ENCODE results near the gene ZNF358. TPM values are rescaled to one million over a fixed set of nuclear protein-coding genes. Genes with fewer than 3 reads are reported as not detected.

ZNF358 gene
- total and polyA plus RNA-seq, 4 donors: 12.3 to 96.0 (median 59.6) TPM

DNA sequence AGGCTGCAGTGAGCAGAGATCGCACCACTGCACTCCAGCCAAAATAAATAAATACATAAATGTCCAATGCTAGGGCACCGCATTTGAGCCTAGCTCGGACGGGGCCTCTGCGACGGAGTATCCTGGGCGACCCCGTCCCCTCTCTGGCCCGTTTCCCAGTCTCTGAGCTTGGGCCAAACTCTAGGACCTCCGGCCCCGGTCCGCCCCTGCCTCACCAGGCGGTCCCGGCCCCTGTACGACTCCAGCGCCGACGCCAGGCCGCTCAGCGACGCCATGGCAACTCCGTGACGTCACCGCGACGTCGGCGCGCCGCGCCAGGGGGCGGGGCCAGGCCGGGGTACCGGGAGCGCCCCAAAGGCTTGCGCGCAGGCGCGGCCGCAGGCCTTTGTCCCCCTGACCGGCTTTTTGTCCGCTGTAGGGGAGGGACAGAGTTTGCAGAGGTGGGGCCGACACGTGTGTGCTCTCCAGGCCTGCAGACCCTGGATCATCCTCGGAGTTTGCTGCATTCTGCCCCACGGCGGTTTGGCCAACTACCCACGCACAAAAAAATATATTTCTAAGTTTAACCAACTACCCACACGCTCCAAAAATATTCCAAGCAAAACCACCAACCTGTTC is 27.1 kb upstream of the ZNF358 start, which contains the start of gene PEX11G:
PEX11G (minus strand) TSS at position 300 of the 618 bp plus-strand sequence; CDS start at position 275, 25 bp downstream.
- Histone ChIP-seq H3K4me3 (ENCODE audit: low read depth, low read length) (peak within 1 kb of the TSS; percentile 54), H3K27ac (ENCODE audit: low read depth, low read length) (peak within 1 kb of the TSS; percentile 90), H3K4me1 (ENCODE audit: control insufficient read depth, insufficient read depth, low read length) (peaks cover 19% of the 10 kb centered on the region), H3K27me3 (ENCODE audit: control insufficient read depth, insufficient read depth, low read length) (no peaks in the 10 kb centered on the region), H3K9me3 (ENCODE audit: control insufficient read depth, insufficient read depth, low read length) (no peaks in the 10 kb centered on the region), H3K36me3 (ENCODE audit: control insufficient read depth, insufficient read depth, low read length) (no peaks in the 10 kb centered on the region)
- DNase-seq (ENCODE audit: low read depth in 4 of 6, low spot score in 6 of 6): peak; percentile 83 to 97 (median 86)
- under 1% methylated on average over 46 of the region's 49 CpGs for WGBS (ENCODE audit: insufficient coverage)

DNA sequence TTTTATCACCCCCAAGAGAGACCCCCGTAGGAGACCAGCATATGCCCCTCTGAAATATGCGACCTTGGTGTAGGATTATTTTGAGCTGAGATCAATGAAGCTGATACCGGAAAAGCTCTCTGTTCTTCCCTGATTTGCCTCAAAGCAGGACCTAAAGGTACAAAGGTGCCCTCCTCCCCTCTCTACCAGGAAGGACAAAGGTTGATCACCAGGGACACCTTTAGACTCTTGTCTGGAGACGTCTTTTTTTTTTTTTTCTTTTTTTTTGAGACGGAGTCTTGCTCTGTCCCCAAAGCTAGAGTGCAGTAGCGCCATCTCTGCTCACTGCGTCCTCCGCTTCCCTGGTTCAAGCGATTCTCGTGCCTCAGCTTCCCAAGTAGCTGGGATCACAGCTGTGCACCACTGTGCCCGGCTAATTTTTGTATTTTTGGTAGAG is 26.3 kb upstream of the ZNF358 start:
- peaks cover 26% of the 10 kb centered on the region for H3K4me1 ChIP-seq (ENCODE audit: control insufficient read depth, insufficient read depth, low read length)
- WGBS (ENCODE audit: insufficient coverage): 75% methylated on average over 8 of the region's 11 CpGs
- H3K27me3 ChIP-seq (ENCODE audit: control insufficient read depth, insufficient read depth, low read length): no peaks in the 10 kb centered on the region
- no peak for DNase-seq (ENCODE audit: low read depth in 4 of 6, low spot score in 6 of 6)
- H3K9me3 ChIP-seq (ENCODE audit: control insufficient read depth, insufficient read depth, low read length): no peaks in the 10 kb centered on the region
- no peak overlapping the region for H3K4me3 ChIP-seq (ENCODE audit: low read depth, low read length)
- H3K36me3 ChIP-seq (ENCODE audit: control insufficient read depth, insufficient read depth, low read length): no peaks in the 10 kb centered on the region
- H3K27ac ChIP-seq (ENCODE audit: low read depth, low read length): peak overlapping the region; percentile 90

DNA sequence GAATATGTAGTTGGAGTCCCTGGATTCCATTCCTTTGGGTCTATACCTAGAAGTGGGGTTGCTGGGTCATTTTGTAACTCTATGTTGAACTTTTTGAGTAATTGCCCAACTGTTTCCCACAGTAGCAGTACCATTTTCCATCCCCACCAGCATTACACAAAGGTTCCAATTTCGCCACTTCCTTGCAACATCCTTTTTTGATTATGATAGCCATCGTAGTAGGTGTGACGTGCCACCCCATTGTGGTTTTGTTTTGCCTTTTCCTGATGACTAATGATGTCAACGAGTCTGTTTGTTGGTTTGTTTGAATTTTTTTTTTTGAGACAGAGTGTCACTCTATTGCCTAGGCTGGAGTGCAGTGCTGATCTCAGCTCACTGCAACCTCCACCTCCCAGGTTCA is 23.8 kb upstream of the ZNF358 start:
- H3K4me1 ChIP-seq (ENCODE audit: control insufficient read depth, insufficient read depth, low read length): peaks cover 31% of the 10 kb centered on the region
- no CpG with 5 or more reads among the region's 4 CpGs for WGBS (ENCODE audit: insufficient coverage)
- no peak overlapping the region for H3K4me3 ChIP-seq (ENCODE audit: low read depth, low read length)
- no peak overlapping the region for H3K27ac ChIP-seq (ENCODE audit: low read depth, low read length)
- no peaks in the 10 kb centered on the region for H3K36me3 ChIP-seq (ENCODE audit: control insufficient read depth, insufficient read depth, low read length)
- no peaks in the 10 kb centered on the region for H3K9me3 ChIP-seq (ENCODE audit: control insufficient read depth, insufficient read depth, low read length)
- H3K27me3 ChIP-seq (ENCODE audit: control insufficient read depth, insufficient read depth, low read length): no peaks in the 10 kb centered on the region
- DNase-seq (ENCODE audit: low read depth in 4 of 6, low spot score in 6 of 6): no peak

DNA sequence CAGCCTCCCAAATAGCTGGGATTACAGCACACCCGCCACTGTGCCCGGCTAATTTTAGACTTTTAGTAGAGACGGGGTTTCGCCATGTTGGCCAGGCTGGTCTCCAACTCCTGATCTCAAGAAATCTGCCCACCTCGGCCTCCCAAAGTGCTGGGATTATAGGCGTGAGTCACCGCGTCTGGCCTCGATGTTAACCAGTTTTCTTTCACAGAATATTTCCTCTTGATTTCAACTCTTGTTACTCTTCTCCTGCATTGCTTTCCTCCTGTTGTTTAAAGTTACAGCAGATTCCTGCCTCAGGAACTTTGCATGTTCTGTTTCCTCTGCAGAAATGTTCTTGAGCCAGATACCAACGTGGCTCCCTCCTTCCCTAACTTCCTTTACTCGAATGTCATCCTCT is 23.3 kb upstream of the ZNF358 start:
- no peak overlapping the region for H3K4me3 ChIP-seq (ENCODE audit: low read depth, low read length)

DNA sequence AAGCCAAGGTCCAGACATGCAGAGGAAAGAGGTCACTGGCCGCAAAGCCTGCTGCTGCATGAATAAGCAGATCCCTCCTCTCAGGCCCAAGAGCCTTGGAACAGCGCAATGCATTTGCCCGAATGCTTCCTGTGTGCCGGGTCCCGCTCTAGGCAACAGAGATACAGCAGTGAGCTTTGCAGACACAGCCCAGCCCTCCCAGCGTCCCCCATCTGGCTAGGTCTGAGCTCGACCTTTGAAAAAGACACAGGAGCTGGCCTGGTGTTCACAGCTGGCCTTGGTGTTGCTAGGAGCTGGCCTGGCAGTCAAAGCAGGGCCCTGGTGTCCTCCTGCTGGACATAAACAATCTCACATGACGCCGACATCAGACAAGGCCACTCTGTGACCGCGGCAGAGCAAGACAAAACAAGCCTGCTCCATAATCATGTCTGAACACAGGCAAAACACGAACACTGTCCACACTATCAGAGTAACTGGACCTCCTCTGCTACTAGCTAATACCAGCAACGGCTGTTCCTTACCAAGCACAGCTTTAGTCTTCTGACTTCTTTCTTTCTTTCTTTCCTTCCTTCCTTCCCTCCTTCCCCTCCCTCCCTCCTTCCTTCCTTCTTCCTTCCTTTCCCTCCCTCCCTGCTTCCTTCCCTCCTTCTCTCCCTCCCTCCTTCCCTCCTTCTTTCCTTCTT is 21.3 kb upstream of the ZNF358 start:
- Histone ChIP-seq H3K4me1 (ENCODE audit: control insufficient read depth, insufficient read depth, low read length) (peaks cover 22% of the 10 kb centered on the region), H3K9me3 (ENCODE audit: control insufficient read depth, insufficient read depth, low read length) (no peaks in the 10 kb centered on the region), H3K27me3 (ENCODE audit: control insufficient read depth, insufficient read depth, low read length) (no peaks in the 10 kb centered on the region), H3K4me3 (ENCODE audit: low read depth, low read length) (no peak overlapping the region), H3K36me3 (ENCODE audit: control insufficient read depth, insufficient read depth, low read length) (no peaks in the 10 kb centered on the region), H3K27ac (ENCODE audit: low read depth, low read length) (peak overlapping the region; percentile 78)
- DNase-seq (ENCODE audit: low read depth in 4 of 6, low spot score in 6 of 6): peak in 4 of 6 donors; percentile 61 to 83 (median 72)
- WGBS (ENCODE audit: insufficient coverage): 8% methylated on average over 13 of the region's 13 CpGs

More for the DNA sequence above, 23.3 kb upstream of the ZNF358 start:
- 91% methylated on average over 11 of the region's 11 CpGs for WGBS (ENCODE audit: insufficient coverage)
- DNase-seq (ENCODE audit: low read depth in 4 of 6, low spot score in 6 of 6): no peak
- no peak overlapping the region for H3K27ac ChIP-seq (ENCODE audit: low read depth, low read length)
- peaks cover 33% of the 10 kb centered on the region for H3K4me1 ChIP-seq (ENCODE audit: control insufficient read depth, insufficient read depth, low read length)
- no peaks in the 10 kb centered on the region for H3K9me3 ChIP-seq (ENCODE audit: control insufficient read depth, insufficient read depth, low read length)
- H3K27me3 ChIP-seq (ENCODE audit: control insufficient read depth, insufficient read depth, low read length): no peaks in the 10 kb centered on the region
- no peaks in the 10 kb centered on the region for H3K36me3 ChIP-seq (ENCODE audit: control insufficient read depth, insufficient read depth, low read length)

DNA sequence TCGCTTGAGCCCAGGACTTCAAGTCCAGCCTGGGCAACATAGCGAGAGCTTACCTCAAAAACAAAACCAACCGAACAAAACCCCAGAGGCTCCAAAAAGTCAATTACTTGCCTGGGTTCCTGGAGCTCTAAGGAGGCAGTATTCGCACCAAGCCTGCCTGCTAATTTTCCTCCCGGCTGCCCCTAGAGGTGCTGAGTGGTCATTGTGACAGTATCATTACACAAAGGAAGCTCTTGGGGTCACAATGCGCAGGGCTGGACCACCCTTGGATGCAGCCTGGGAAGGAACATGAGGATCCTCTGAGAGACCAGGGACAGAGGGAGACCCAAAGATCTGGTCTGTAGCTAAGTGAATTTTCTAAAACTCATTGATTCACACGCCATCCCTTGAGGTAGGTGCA is 18.6 kb upstream of the ZNF358 start:
- Histone ChIP-seq H3K9me3 (ENCODE audit: control insufficient read depth, insufficient read depth, low read length) (no peaks in the 10 kb centered on the region), H3K27ac (ENCODE audit: low read depth, low read length) (no peak overlapping the region), H3K36me3 (ENCODE audit: control insufficient read depth, insufficient read depth, low read length) (no peaks in the 10 kb centered on the region), H3K4me3 (ENCODE audit: low read depth, low read length) (no peak overlapping the region), H3K27me3 (ENCODE audit: control insufficient read depth, insufficient read depth, low read length) (no peaks in the 10 kb centered on the region), H3K4me1 (ENCODE audit: control insufficient read depth, insufficient read depth, low read length) (peaks cover 28% of the 10 kb centered on the region)
- 54% methylated on average over 4 of the region's 7 CpGs for WGBS (ENCODE audit: insufficient coverage)
- DNase-seq (ENCODE audit: low read depth in 4 of 6, low spot score in 6 of 6): peak in 2 of 6 donors; percentile 25 to 39

DNA sequence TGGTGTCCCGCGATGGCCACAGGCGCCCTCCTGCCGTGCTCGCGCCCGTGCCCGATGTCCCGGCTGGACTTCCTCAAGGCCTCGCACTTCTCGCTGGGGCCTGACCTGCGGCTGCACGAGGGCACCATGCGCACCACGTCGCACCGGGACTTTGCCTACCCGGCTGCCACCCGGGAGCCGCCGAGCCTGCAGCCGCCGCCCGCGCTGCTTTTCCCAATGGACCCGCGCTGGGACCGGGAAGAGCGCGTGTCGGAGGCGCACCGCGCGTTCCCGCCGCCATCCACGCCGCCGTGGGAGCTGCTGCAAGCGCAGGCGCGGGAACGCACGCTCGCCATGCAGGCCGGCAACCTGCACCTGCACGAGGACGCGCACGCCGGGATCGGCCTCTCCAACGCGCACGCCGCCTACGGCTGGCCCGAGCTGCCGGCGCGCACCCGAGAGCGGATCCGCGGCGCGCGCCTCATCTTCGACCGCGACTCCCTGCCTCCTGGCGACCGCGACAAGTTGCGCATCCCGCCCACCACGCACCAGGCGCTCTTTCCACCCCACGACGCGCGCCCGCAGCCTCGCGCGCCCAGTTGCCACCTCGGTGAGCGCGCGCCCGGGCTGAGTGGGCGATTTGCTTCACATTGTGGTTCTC is 15.0 kb upstream of the ZNF358 start:
- Histone ChIP-seq H3K36me3 (ENCODE audit: control insufficient read depth, insufficient read depth, low read length) (no peaks in the 10 kb centered on the region), H3K27ac (ENCODE audit: low read depth, low read length) (no peak overlapping the region), H3K27me3 (ENCODE audit: control insufficient read depth, insufficient read depth, low read length) (no peaks in the 10 kb centered on the region), H3K4me3 (ENCODE audit: low read depth, low read length) (peak overlapping the region; percentile 21), H3K9me3 (ENCODE audit: control insufficient read depth, insufficient read depth, low read length) (no peaks in the 10 kb centered on the region), H3K4me1 (ENCODE audit: control insufficient read depth, insufficient read depth, low read length) (peaks cover 21% of the 10 kb centered on the region)
- DNase-seq (ENCODE audit: low read depth in 4 of 6, low spot score in 6 of 6): peak in 5 of 6 donors; percentile 70 to 98 (median 86)
- under 1% methylated on average over 85 of the region's 93 CpGs for WGBS (ENCODE audit: insufficient coverage)

DNA sequence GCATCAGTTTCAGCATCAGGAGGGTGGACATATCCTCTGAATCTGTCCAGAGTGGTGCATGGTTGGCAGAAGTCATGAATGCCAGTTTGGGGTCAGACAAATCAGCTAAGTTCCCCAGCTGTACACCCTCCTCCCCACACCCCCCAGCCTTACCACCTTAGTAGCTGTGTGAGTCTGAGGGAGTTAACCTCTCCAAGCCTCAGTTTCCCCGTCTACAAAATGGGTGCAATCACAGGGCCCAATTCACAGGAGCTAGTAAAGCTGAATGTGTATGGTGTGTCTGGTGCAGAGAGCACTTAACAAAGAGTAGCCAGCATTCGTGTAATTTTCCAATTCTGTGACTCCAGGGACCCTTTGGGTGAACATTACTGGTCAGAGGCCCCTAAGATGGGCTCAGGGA is 13.4 kb upstream of the ZNF358 start:
- 62% methylated on average over 1 of the region's 2 CpGs for WGBS (ENCODE audit: insufficient coverage)
- Histone ChIP-seq H3K27me3 (ENCODE audit: control insufficient read depth, insufficient read depth, low read length) (no peaks in the 10 kb centered on the region), H3K4me1 (ENCODE audit: control insufficient read depth, insufficient read depth, low read length) (peaks cover 21% of the 10 kb centered on the region), H3K4me3 (ENCODE audit: low read depth, low read length) (no peak overlapping the region), H3K27ac (ENCODE audit: low read depth, low read length) (no peak overlapping the region), H3K36me3 (ENCODE audit: control insufficient read depth, insufficient read depth, low read length) (no peaks in the 10 kb centered on the region), H3K9me3 (ENCODE audit: control insufficient read depth, insufficient read depth, low read length) (no peaks in the 10 kb centered on the region)
- DNase-seq (ENCODE audit: low read depth in 4 of 6, low spot score in 6 of 6): no peak

DNA sequence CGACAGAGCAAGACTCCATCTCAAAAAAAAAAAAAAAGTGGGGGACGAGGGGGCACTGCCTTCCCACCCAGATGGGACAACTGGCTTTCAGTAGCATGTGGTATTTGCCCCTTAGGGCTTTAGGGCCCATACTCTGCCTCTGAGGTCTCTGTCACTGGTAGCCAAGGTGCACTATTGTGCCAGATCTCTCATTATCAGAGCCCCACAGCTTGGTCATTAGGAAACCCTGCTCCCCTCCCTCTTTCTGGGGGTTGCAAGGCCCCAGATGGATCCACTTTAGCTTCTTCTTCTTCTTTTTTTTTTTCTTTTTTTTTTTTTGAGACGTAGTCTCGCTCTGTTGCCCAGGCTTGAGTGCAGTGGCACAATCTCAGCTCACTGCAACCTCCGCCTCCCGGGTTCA is 11.2 kb upstream of the ZNF358 start:
- no peak for DNase-seq (ENCODE audit: low read depth in 4 of 6, low spot score in 6 of 6)
- Histone ChIP-seq H3K36me3 (ENCODE audit: control insufficient read depth, insufficient read depth, low read length) (no peaks in the 10 kb centered on the region), H3K27me3 (ENCODE audit: control insufficient read depth, insufficient read depth, low read length) (no peaks in the 10 kb centered on the region), H3K9me3 (ENCODE audit: control insufficient read depth, insufficient read depth, low read length) (no peaks in the 10 kb centered on the region), H3K27ac (ENCODE audit: low read depth, low read length) (no peak overlapping the region), H3K4me3 (ENCODE audit: low read depth, low read length) (no peak overlapping the region), H3K4me1 (ENCODE audit: control insufficient read depth, insufficient read depth, low read length) (peaks cover 21% of the 10 kb centered on the region)
- WGBS (ENCODE audit: insufficient coverage): 79% methylated on average over 2 of the region's 6 CpGs

All from spinal cord (tissue), 10 donors.